GM21576 (cell line): ENCODE measurements around the gene GIMAP8.

Source experiments
- ATAC-seq: cut with Tn5 transposase; IDR thresholded peaks from one replicate; pipeline ENCODE4 v1.9.1; 2021; ENCODE audit warnings: mild to moderate bottlenecking, moderate library complexity; ENCODE audit not compliant: unreplicated experiment

Gene GIMAP8

GRCh38 chr7:150410680-150411346 is 39.6 kb upstream of the GIMAP8 start:
- no peak for ATAC-seq

GRCh38 chr7:150411606-150412005 is 38.8 kb upstream of the GIMAP8 start:
- no peak for ATAC-seq

GRCh38 chr7:150412016-150412415 is 38.4 kb upstream of the GIMAP8 start:
- ATAC-seq: no peak

GRCh38 chr7:150412518-150413488 is 37.6 kb upstream of the GIMAP8 start:
- no peak for ATAC-seq

GRCh38 chr7:150413640-150414081 is 36.8 kb upstream of the GIMAP8 start:
- ATAC-seq: no peak

GRCh38 chr7:150415161-150416153 is 35.0 kb upstream of the GIMAP8 start:
- ATAC-seq: no peak

GRCh38 chr7:150417239-150417638 is 33.2 kb upstream of the GIMAP8 start:
- ATAC-seq: no peak

- no peak for ATAC-seq
Measured at GRCh38 chr7:150417863-150418262, 32.6 kb upstream of the GIMAP8 start.

GRCh38 chr7:150420242-150420641 is 30.2 kb upstream of the GIMAP8 start:
- ATAC-seq: no peak

GRCh38 chr7:150420987-150421674 is 29.3 kb upstream of the GIMAP8 start:
- peak; percentile 97 for ATAC-seq

GRCh38 chr7:150421831-150422230 is 28.6 kb upstream of the GIMAP8 start:
- no peak for ATAC-seq

- no peak for ATAC-seq
Measured at GRCh38 chr7:150425670-150426069, 24.8 kb upstream of the GIMAP8 start.

GRCh38 chr7:150428671-150429451 is 21.6 kb upstream of the GIMAP8 start:
- peak; percentile 54 for ATAC-seq

GRCh38 chr7:150429699-150430098 is 20.7 kb upstream of the GIMAP8 start:
- no peak for ATAC-seq

- no peak for ATAC-seq
Measured at GRCh38 chr7:150430465-150431085, 19.9 kb upstream of the GIMAP8 start.

- ATAC-seq: no peak
Measured at GRCh38 chr7:150431839-150432658, 18.4 kb upstream of the GIMAP8 start.

GRCh38 chr7:150432915-150433892 is 17.2 kb upstream of the GIMAP8 start:
- no peak for ATAC-seq
